Common myeloid progenitor, CD34-positive (primary cell): ENCODE results near the gene JPT2.

Experiments
- CTCF ChIA-PET: fragments of 350-600 bp; sonication (Branson Sonifier 250); formaldehyde crosslinking; loops from one replicate; lab custom pipeline; 2021; ENCODE audit warnings: antibody characterized with exemption; lab: Charles Lee
- POLR2A ChIA-PET: fragments of 350-600 bp; sonication (Branson Sonifier 250); formaldehyde crosslinking; loops from one replicate; lab custom pipeline; 2021; ENCODE audit warnings: antibody characterized with exemption; lab: Charles Lee
- DNase-seq, 3 donors: peaks; one replicate each; pipeline versions ENCODE4 v3.0.0 to v3.0.0-alpha.2; 2013
- H3K27ac ChIP-seq, 2 experiments: 1 replicate in 1 of 2; 2 replicates in 1 of 2; pipeline ENCODE4 v1.7.0; 2013; ENCODE audit warnings: inconsistent platforms in 2 of 2, low read length in 2 of 2, mild to moderate bottlenecking in 2 of 2, low read depth in 1 of 2, moderate library complexity in 1 of 2; ENCODE audit not compliant: severe bottlenecking in 2 of 2, insufficient read depth in 1 of 2, poor library complexity in 1 of 2
- H3K27me3 ChIP-seq, 5 experiments: replicated peaks in 2 of 5; 1 replicate in 3 of 5; 2 replicates in 2 of 5; pipeline versions ENCODE4 v1.6.1 to v1.7.0; 2013; ENCODE audit warnings: low read length in 4 of 5, mild to moderate bottlenecking in 2 of 5, moderate library complexity in 2 of 5, inconsistent platforms in 1 of 5; ENCODE audit not compliant: insufficient read depth in 5 of 5, control insufficient read depth in 4 of 5
- H3K36me3 ChIP-seq, 4 experiments: 1 replicate in 2 of 4; 2 replicates in 2 of 4; pipeline versions ENCODE4 v1.6.1 to v1.7.0; 2013; ENCODE audit warnings: low read length in 3 of 4, control low read depth in 1 of 4, mild to moderate bottlenecking in 1 of 4; ENCODE audit not compliant: control insufficient read depth in 4 of 4, insufficient read depth in 4 of 4
- H3K4me1 ChIP-seq, 4 experiments: 1 replicate in 3 of 4; 2 replicates in 1 of 4; pipeline versions ENCODE4 v1.6.1 to v1.7.1; 2013; ENCODE audit warnings: low read length in 3 of 4, mild to moderate bottlenecking in 3 of 4, control low read depth in 1 of 4, inconsistent platforms in 1 of 4, moderate library complexity in 1 of 4; ENCODE audit not compliant: control insufficient read depth in 4 of 4, insufficient read depth in 4 of 4; ENCODE audit errors: control extremely low read depth in 1 of 4
- H3K4me3 ChIP-seq, 7 experiments: 1 replicate in 4 of 7; 2 replicates in 3 of 7; pipeline versions ENCODE4 v1.5.1 to v1.7.0; 2013; ENCODE audit warnings: mild to moderate bottlenecking in 7 of 7, low read length in 6 of 7, moderate library complexity in 6 of 7, inconsistent platforms in 2 of 7, low read depth in 2 of 7, control low read depth in 1 of 7; ENCODE audit not compliant: insufficient read depth in 4 of 7, control insufficient read depth in 1 of 7; ENCODE audit errors: extremely low read depth in 1 of 7
- H3K9me3 ChIP-seq, 5 experiments: 1 replicate in 4 of 5; 2 replicates in 1 of 5; pipeline versions ENCODE4 v1.6.1 to v1.7.1; 2013; ENCODE audit warnings: low read length in 4 of 5, mild to moderate bottlenecking in 2 of 5, inconsistent platforms in 1 of 5, low read depth in 1 of 5, moderate library complexity in 1 of 5; ENCODE audit not compliant: control insufficient read depth in 4 of 5, insufficient read depth in 2 of 5; ENCODE audit errors: control extremely low read depth in 1 of 5
- WGBS: methylation state at CpG from one replicate; pipeline ENCODE4 v1.1.5; 2013; ENCODE audit not compliant: insufficient coverage; 5-methylcytosine and 5-hydroxymethylcytosine counted together

The JPT2 gene

GRCh38 chr16:1634541-1634940 is 43.5 kb upstream of the JPT2 start:
- WGBS, result 98% methylated on average over 12 of the region's 12 CpGs
- ChIA-PET POLR2A (interaction anchor here (0.7 kb wide), 1 partner anchor 24 kb away, joined by 3 read pairs; no protein-coding TSS in a partner anchor), CTCF (no interaction called here)
- H3K36me3 ChIP-seq, result peaks cover 11 to 94% (median 77%) of the 10 kb centered on the region in 4 experiments
- H3K4me3 ChIP-seq, result no peak overlapping the region
- no peaks in the 10 kb centered on the region for H3K9me3 ChIP-seq
- H3K27me3 ChIP-seq, result no peaks in the 10 kb centered on the region
- H3K27ac ChIP-seq, result no peak overlapping the region
- no peak for DNase-seq
- H3K4me1 ChIP-seq, result no peaks in the 10 kb centered on the region

- Histone ChIP-seq H3K4me1 (peaks cover 0 to under 1% (median 0%) of the 10 kb centered on the region in 4 experiments), H3K27ac (no peak overlapping the region), H3K27me3 (no peaks in the 10 kb centered on the region), H3K36me3 (peaks cover 11 to 94% (median 77%) of the 10 kb centered on the region in 4 experiments), H3K9me3 (no peaks in the 10 kb centered on the region), H3K4me3 (no peak overlapping the region)
- CTCF ChIA-PET, result no interaction called here
- POLR2A ChIA-PET, result no interaction called here
- WGBS, result 97% methylated on average over 13 of the region's 13 CpGs
- no peak for DNase-seq
These were observed 43.0 kb upstream of the JPT2 start for GRCh38 chr16:1635070-1635469.

- Histone ChIP-seq H3K36me3 (peaks cover 7 to 95% (median 76%) of the 10 kb centered on the region in 4 experiments), H3K9me3 (no peaks in the 10 kb centered on the region), H3K4me3 (no peak overlapping the region), H3K27me3 (no peaks in the 10 kb centered on the region), H3K27ac (no peak overlapping the region), H3K4me1 (peaks cover 0 to 5% (median 1%) of the 10 kb centered on the region in 4 experiments)
- ChIA-PET POLR2A (no interaction called here), CTCF (no interaction called here)
- DNase-seq, result no peak
- 97% methylated on average over 10 of the region's 11 CpGs for WGBS
These were observed 40.6 kb upstream of the JPT2 start for GRCh38 chr16:1637526-1637925.

- Histone ChIP-seq H3K27ac (no peak overlapping the region), H3K27me3 (no peaks in the 10 kb centered on the region), H3K4me3 (no peak overlapping the region), H3K4me1 (peaks cover 0 to 5% (median 1%) of the 10 kb centered on the region in 4 experiments), H3K9me3 (no peaks in the 10 kb centered on the region), H3K36me3 (peaks cover 0 to 92% (median 75%) of the 10 kb centered on the region in 4 experiments)
- no peak for DNase-seq
- WGBS, result 100% methylated on average over 8 of the region's 8 CpGs
- POLR2A ChIA-PET, result no interaction called here
- CTCF ChIA-PET, result no interaction called here
These were observed 39.3 kb upstream of the JPT2 start for GRCh38 chr16:1638757-1639156.

GRCh38 chr16:1639282-1639681 is 38.8 kb upstream of the JPT2 start:
- H3K27me3 ChIP-seq, result no peaks in the 10 kb centered on the region
- no peak for DNase-seq
- H3K4me1 ChIP-seq, result peaks cover 0 to 9% (median 2%) of the 10 kb centered on the region in 4 experiments
- H3K9me3 ChIP-seq, result no peaks in the 10 kb centered on the region
- no peak overlapping the region for H3K4me3 ChIP-seq
- H3K27ac ChIP-seq, result no peak overlapping the region
- WGBS, result 100% methylated on average over 2 of the region's 2 CpGs
- CTCF ChIA-PET, result no interaction called here
- peaks cover 2 to 92% (median 78%) of the 10 kb centered on the region in 4 experiments for H3K36me3 ChIP-seq
- POLR2A ChIA-PET, result interaction anchor here (0.6 kb wide), 1 partner anchor 213 kb away, joined by 4 read pairs; no protein-coding TSS in a partner anchor

- POLR2A ChIA-PET, result interaction anchor here (0.6 kb wide), 1 partner anchor 212 kb away, joined by 4 read pairs; no protein-coding TSS in a partner anchor
- Histone ChIP-seq H3K4me3 (no peak overlapping the region), H3K27ac (no peak overlapping the region), H3K4me1 (peaks cover 0 to 15% (median 5%) of the 10 kb centered on the region in 4 experiments), H3K36me3 (peaks cover 3 to 90% (median 77%) of the 10 kb centered on the region in 4 experiments), H3K9me3 (no peaks in the 10 kb centered on the region), H3K27me3 (no peaks in the 10 kb centered on the region)
- WGBS, result 98% methylated on average over 8 of the region's 11 CpGs
- DNase-seq, result no peak
- CTCF ChIA-PET, result interaction anchor here (1.3 kb wide), 1 partner anchor 63 kb away, joined by 3 read pairs; no protein-coding TSS in a partner anchor
These were observed 38.2 kb upstream of the JPT2 start for GRCh38 chr16:1639860-1640259.

GRCh38 chr16:1640261-1640941 is 37.7 kb upstream of the JPT2 start:
- DNase-seq, result no peak
- Histone ChIP-seq H3K4me3 (no peak overlapping the region), H3K9me3 (no peaks in the 10 kb centered on the region), H3K27me3 (no peaks in the 10 kb centered on the region), H3K27ac (peak overlapping the region in 1 of 2 experiments; percentile 16), H3K4me1 (peaks cover 0 to 20% (median 7%) of the 10 kb centered on the region in 4 experiments), H3K36me3 (peaks cover 3 to 87% (median 72%) of the 10 kb centered on the region in 4 experiments)
- CTCF ChIA-PET, result interaction anchor here (0.6 to 1.4 kb wide), 4 partner anchors 63 to 143 kb away, joined by 3 to 4 read pairs (median 3); partner anchors contain the start of gene MAPK8IP3
- WGBS, result 86% methylated on average over 19 of the region's 20 CpGs
- POLR2A ChIA-PET, result no interaction called here
